Peyer's patch (tissue), 4 donors: ENCODE results near the gene CSRP2. TPM values are rescaled to one million over a fixed set of nuclear protein-coding genes. Genes with fewer than 3 reads are reported as not detected.

Source experiments
- DNase-seq, 3 donors: peaks; one replicate each; pipeline ENCODE4 v3.0.0-alpha.2; 2017 to 2019
- H3K27ac ChIP-seq, 4 donors: fragments of 200-600 bp; sonication (generic); one replicate each; pipeline ENCODE4 v1.5.1; 2016 to 2019
- H3K27me3 ChIP-seq, 2 donors: fragments of 200-600 bp; sonication (generic); one replicate each; pipeline ENCODE4 v1.5.1; 2019
- H3K36me3 ChIP-seq, 3 donors: fragments of 200-600 bp; sonication (generic); one replicate each; pipeline ENCODE4 v1.5.1; 2016 to 2019
- H3K4me1 ChIP-seq, 4 donors: fragments of 200-600 bp; sonication (generic); one replicate each; pipeline ENCODE4 v1.5.1; 2016 to 2019
- H3K4me3 ChIP-seq, 4 donors: fragments of 200-600 bp; sonication (generic); 1 replicate in 3 of 4; 2 replicates in 1 of 4; pipeline ENCODE4 v1.5.1; 2016 to 2019; ENCODE audit warnings: mild to moderate bottlenecking in 1 of 4
- H3K9me3 ChIP-seq, 4 donors: fragments of 200-600 bp; sonication (generic); one replicate each; pipeline ENCODE4 v1.5.1; 2016 to 2019; ENCODE audit warnings: mild to moderate bottlenecking in 1 of 4
- CTCF ChIP-seq, 6 experiments: fragments of 450-650 bp in 4 of 6; fragments of 200-600 bp in 2 of 6; sonication (generic) in 1 of 6; IDR thresholded peaks; one replicate each; pipeline ENCODE4 v1.5.1; 2017 to 2019; ENCODE audit warnings: antibody characterized with exemption in 6 of 6, mild to moderate bottlenecking in 3 of 6, moderate library complexity in 1 of 6
- POLR2A ChIP-seq, 2 donors: fragments of 450-650 bp; IDR thresholded peaks; one replicate each; pipeline ENCODE4 v1.5.1; 2017; ENCODE audit warnings: antibody characterized with exemption in 2 of 2, mild to moderate bottlenecking in 2 of 2, moderate library complexity in 2 of 2
- total RNA-seq, 4 donors: library from RNA; depleted of rRNA; stranded (reverse); fragments of >200 nt; gene quantifications; one replicate each; pipeline ENCODE4 v1.1.0, GENCODE V29; 2016

Gene CSRP2
- total RNA-seq, 4 donors from 2014 or later = 1.9 to 10.6 (median 8.5) TPM

GRCh38 chr12:76921100-76921471, 42.3 kb upstream of the CSRP2 start:
- DNase-seq = no peak

GRCh38 chr12:76920172-76921099, 41.6 kb upstream of the CSRP2 start:
- DNase-seq = no peak
- no peaks in the 10 kb centered on the region for H3K36me3 ChIP-seq
- no peak overlapping the region for H3K4me3 ChIP-seq
- peaks cover 0 to 4% (median 0%) of the 10 kb centered on the region in 4 donors for H3K4me1 ChIP-seq
- TF ChIP-seq POLR2A (IDR thresholded peaks at IDR 0.05) (no peak), CTCF (IDR thresholded peaks at IDR 0.05) (no peak)
- no peak overlapping the region for H3K27ac ChIP-seq
- no peaks in the 10 kb centered on the region for H3K9me3 ChIP-seq
- no peaks in the 10 kb centered on the region for H3K27me3 ChIP-seq

More at GRCh38 chr12:76921100-76921471, 42.3 kb upstream of the CSRP2 start:
- Histone ChIP-seq H3K4me3 (no peak overlapping the region), H3K27me3 (no peaks in the 10 kb centered on the region), H3K4me1 (peaks cover 0 to 4% (median 0%) of the 10 kb centered on the region in 4 donors), H3K9me3 (no peaks in the 10 kb centered on the region), H3K27ac (no peak overlapping the region), H3K36me3 (no peaks in the 10 kb centered on the region)
- TF ChIP-seq POLR2A (IDR thresholded peaks at IDR 0.05) (no peak), CTCF (IDR thresholded peaks at IDR 0.05) (no peak)

- no peaks in the 10 kb centered on the region for H3K36me3 ChIP-seq
- no peak overlapping the region for H3K27ac ChIP-seq
- H3K27me3 ChIP-seq = no peaks in the 10 kb centered on the region
- H3K4me3 ChIP-seq = no peak overlapping the region
- peaks cover 0 to 2% (median 0%) of the 10 kb centered on the region in 4 donors for H3K4me1 ChIP-seq
- no peak for TF ChIP-seq POLR2A (IDR thresholded peaks at IDR 0.05)
- TF ChIP-seq CTCF (IDR thresholded peaks at IDR 0.05) = no peak
- H3K9me3 ChIP-seq = no peaks in the 10 kb centered on the region
- DNase-seq = no peak
Observed at GRCh38 chr12:76919383-76920171, 40.8 kb upstream of the CSRP2 start.

GRCh38 chr12:76916170-76916540, 37.3 kb upstream of the CSRP2 start:
- no peak for DNase-seq
- no peak overlapping the region for H3K4me3 ChIP-seq

More at GRCh38 chr12:76916170-76916540, 37.3 kb upstream of the CSRP2 start:
- Histone ChIP-seq H3K4me1 (no peaks in the 10 kb centered on the region), H3K27ac (no peak overlapping the region), H3K27me3 (no peaks in the 10 kb centered on the region), H3K9me3 (no peaks in the 10 kb centered on the region), H3K36me3 (no peaks in the 10 kb centered on the region)
- no peak for TF ChIP-seq CTCF (IDR thresholded peaks at IDR 0.05)
- TF ChIP-seq POLR2A (IDR thresholded peaks at IDR 0.05) = no peak
